Measurements from ENCODE around the gene TOR2A.

- TF ChIP-seq, protein P1, sequence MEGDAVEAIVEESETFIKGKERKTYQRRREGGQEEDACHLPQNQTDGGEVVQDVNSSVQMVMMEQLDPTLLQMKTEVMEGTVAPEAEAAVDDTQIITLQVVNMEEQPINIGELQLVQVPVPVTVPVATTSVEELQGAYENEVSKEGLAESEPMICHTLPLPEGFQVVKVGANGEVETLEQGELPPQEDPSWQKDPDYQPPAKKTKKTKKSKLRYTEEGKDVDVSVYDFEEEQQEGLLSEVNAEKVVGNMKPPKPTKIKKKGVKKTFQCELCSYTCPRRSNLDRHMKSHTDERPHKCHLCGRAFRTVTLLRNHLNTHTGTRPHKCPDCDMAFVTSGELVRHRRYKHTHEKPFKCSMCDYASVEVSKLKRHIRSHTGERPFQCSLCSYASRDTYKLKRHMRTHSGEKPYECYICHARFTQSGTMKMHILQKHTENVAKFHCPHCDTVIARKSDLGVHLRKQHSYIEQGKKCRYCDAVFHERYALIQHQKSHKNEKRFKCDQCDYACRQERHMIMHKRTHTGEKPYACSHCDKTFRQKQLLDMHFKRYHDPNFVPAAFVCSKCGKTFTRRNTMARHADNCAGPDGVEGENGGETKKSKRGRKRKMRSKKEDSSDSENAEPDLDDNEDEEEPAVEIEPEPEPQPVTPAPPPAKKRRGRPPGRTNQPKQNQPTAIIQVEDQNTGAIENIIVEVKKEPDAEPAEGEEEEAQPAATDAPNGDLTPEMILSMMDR (IDR thresholded peaks at IDR 0.05), result peak in 3 of 4 experiments; percentile 94 to 98 (median 98)
- peak; percentile 50 for TF ChIP-seq POLR2AphosphoS5 (IDR thresholded peaks at IDR 0.05)
Observed at GRCh38 chr9:127734747-127735529, at the start of gene TOR2A.

Data from gastroesophageal sphincter (tissue), 3 donors.